ENCODE data around the gene RAB3D. TPM values are rescaled to one million over a fixed set of nuclear protein-coding genes. Genes with fewer than 3 reads are reported as not detected.
"Not testable (repeated sequence)": the region's sequence is repeated elsewhere in the genome, so short reads cannot be mapped to it uniquely, and the experiment has no call there.

Gene RAB3D
- total RNA-seq, 2 donors from 2014 or later: 47.7 to 54.0 TPM

DNA sequence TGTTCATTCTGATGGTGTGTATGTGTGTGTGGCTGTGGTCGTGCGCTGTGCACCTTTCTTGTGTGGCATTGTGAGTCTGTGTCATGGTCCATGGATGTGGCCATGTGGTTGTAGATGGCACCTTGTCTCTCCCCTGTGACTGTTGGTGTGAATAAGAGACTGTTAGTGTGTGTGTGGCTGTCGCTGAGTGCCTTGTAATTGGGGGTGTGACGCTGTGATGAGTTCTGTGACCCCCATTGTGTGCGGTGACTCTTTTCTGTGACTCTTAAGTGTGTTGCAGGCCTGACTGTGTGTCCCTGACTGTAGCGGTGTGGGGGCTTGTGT lies 16.6 kb upstream of the RAB3D start:
- peak overlapping the region; percentile 50 for H3K4me3 ChIP-seq
- no peaks in the 10 kb centered on the region for H3K27me3 ChIP-seq
- H3K4me1 ChIP-seq: no peaks in the 10 kb centered on the region
- H3K36me3 ChIP-seq: no peaks in the 10 kb centered on the region
- DNase-seq: no peak
- TF ChIP-seq CTCF (IDR thresholded peaks at IDR 0.05): no peak
- H3K9me3 ChIP-seq: no peaks in the 10 kb centered on the region
- peak overlapping the region in 1 of 2 donors; percentile 38 for H3K9ac ChIP-seq (ENCODE audit: low read depth in 2 of 2, low read length in 2 of 2)
- no peak overlapping the region for H3K27ac ChIP-seq
- intact Hi-C loops (cut with DNase I): no loop called here

GRCh38 chr19:11355160-11356073 lies 16.0 kb upstream of the RAB3D start, which contains the start of gene PLPPR2:
PLPPR2 (plus strand) TSS chr19:11355432; CDS start chr19:11357674, 2,242 bp downstream.
- no peak for TF ChIP-seq CTCF (IDR thresholded peaks at IDR 0.05)
- intact Hi-C loops (cut with DNase I): no loop called here
- Histone ChIP-seq H3K4me1 (no peaks in the 10 kb centered on the region), H3K4me3 (peak within 1 kb of the TSS; percentile 50), H3K36me3 (no peaks in the 10 kb centered on the region), H3K9me3 (no peaks in the 10 kb centered on the region), H3K27ac (no peak within 1 kb of the TSS), H3K9ac (ENCODE audit: low read depth in 2 of 2, low read length in 2 of 2) (peak within 1 kb of the TSS; percentile 38 to 55), H3K27me3 (no peaks in the 10 kb centered on the region)
- DNase-seq: peak; percentile 93

DNA sequence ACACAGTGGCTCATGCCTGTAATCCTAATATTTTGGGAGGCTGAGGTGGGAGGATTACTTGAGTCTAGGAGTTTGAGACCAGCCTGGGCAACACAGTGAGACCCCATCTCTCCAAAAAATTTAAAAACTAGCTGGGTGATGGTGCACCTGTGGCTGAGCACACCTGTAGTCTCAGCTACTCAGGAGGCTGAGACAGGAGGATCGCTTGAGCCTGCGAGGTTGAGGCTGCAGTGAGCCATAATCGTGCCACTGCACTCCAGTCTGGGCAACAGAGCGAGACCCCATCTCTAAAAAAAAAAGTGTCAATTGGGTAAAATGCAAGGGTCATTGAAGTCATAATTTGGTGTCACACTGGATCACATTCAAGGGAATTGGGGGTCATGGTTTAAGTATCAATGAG lies 14.6 kb upstream of the RAB3D start:
- H3K27ac ChIP-seq; H3K36me3 ChIP-seq; intact Hi-C loops (cut with DNase I); DNase-seq; H3K9ac ChIP-seq (ENCODE audit: low read depth in 2 of 2, low read length in 2 of 2); H3K4me1 ChIP-seq; H3K27me3 ChIP-seq; H3K9me3 ChIP-seq; H3K4me3 ChIP-seq: not testable (repeated sequence)

GRCh38 chr19:11349171-11349570 lies 9.7 kb upstream of the RAB3D start:
- no peak overlapping the region for H3K4me3 ChIP-seq
- H3K36me3 ChIP-seq: no peaks in the 10 kb centered on the region
- no peaks in the 10 kb centered on the region for H3K4me1 ChIP-seq
- no peak overlapping the region for H3K27ac ChIP-seq
- no peak overlapping the region for H3K9ac ChIP-seq (ENCODE audit: low read depth in 2 of 2, low read length in 2 of 2)
- TF ChIP-seq CTCF (IDR thresholded peaks at IDR 0.05): no peak
- no peaks in the 10 kb centered on the region for H3K27me3 ChIP-seq
- intact Hi-C loops (cut with DNase I): no loop called here
- H3K9me3 ChIP-seq: no peaks in the 10 kb centered on the region
- no peak for DNase-seq

DNA sequence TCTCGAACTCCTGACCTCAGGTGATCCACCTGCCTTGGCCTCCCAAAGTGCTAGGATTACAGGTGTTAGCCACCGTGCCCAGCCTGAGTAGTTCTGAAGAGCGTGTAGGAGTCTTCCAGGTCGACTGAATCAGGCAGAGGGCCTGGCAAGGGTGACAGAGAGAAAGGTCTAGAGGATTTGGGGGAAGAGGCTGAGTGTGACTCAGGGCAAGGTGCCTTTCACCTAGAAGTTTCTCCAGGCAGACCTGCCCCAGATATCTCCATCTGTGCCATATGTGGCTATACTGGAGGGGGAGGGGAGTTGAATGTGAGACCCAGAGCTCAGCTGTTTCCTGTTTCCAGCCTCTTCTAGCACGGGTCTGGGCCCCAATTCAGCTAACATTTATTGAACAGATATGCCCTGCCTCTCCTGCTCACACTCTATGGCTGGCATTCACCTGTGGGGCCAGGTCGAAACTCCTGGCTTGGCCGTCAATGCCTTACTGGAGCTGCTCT lies 8.1 kb upstream of the RAB3D start:
- Histone ChIP-seq H3K4me3 (no peak overlapping the region), H3K27ac (no peak overlapping the region), H3K9me3 (no peaks in the 10 kb centered on the region), H3K27me3 (no peaks in the 10 kb centered on the region), H3K9ac (ENCODE audit: low read depth in 2 of 2, low read length in 2 of 2) (no peak overlapping the region), H3K4me1 (no peaks in the 10 kb centered on the region), H3K36me3 (no peaks in the 10 kb centered on the region)
- intact Hi-C loops (cut with DNase I): no loop called here
- no peak for TF ChIP-seq CTCF (IDR thresholded peaks at IDR 0.05)
- no peak for DNase-seq
